Hepatocyte (in vitro differentiated cells): ENCODE results near the gene OR51T1.

Experiments
- CTCF ChIP-seq: fragments of 200-600 bp; sonication (generic); IDR thresholded peaks from 2 replicates; pipeline ENCODE4 v1.5.1; 2016; ENCODE audit warnings: antibody characterized with exemption, mild to moderate bottlenecking; ENCODE audit not compliant: poor library complexity
- EZH2 ChIP-seq: fragments of 200-600 bp; sonication (generic); IDR thresholded peaks from 2 replicates; pipeline ENCODE4 v1.6.1; 2016; ENCODE audit warnings: antibody characterized with exemption, mild to moderate bottlenecking, borderline replicate concordance
- EZH2phosphoT487 ChIP-seq: fragments of 200-600 bp; sonication (generic); IDR thresholded peaks from one replicate; pipeline ENCODE4 v1.6.1; 2018; ENCODE audit warnings: antibody characterized with exemption, mild to moderate bottlenecking, low read depth, moderate library complexity; ENCODE audit not compliant: unreplicated experiment, severe bottlenecking

DNA sequence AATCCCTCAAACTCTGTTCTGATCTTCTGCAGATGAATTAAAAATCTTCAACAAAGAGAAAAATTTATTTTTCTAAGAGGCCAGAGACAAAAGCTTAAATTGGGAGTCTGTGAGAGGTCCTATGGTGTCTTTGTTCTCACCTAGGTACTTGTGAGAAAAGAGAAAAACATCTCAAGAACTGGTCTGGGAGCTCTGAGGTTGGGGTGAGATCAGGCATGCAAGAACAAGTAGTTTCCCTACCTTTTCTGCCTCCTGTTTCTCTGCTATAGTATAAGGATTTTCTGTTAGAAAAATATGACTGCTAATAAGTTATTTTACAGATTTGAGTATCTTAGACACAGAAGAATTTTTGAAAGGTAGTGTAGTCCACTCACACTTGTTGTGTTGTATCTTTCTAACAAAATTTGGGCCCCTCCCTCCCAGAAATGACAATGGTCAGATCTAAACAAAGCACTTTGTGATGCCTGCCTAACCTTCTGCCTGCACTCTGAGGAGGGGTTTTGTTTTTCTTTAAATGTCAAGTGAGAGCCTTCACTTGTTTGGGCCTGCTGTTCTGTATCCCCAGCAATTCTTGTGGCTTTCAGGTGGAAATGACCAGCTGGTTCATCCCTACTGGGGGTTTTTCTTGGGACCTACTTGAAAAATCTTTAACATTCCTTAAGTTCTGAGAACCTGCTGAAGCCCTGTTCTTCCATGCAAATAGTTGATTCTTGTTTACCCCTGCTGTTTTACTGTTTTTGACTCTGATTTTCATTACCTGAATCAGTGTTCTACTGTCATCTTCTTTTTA lies 19.1 kb upstream of the OR51T1 start:
- TF ChIP-seq CTCF: no peak
- TF ChIP-seq EZH2phosphoT487: no peak
- TF ChIP-seq EZH2: no peak
